GM18868 (cell line): ENCODE results near the gene TNNI2.
"Not testable (repeated sequence)": the region's sequence is repeated elsewhere in the genome, so short reads cannot be mapped to it uniquely, and the experiment has no call there.

ENCODE experiments used
- ATAC-seq: cut with Tn5 transposase; IDR thresholded peaks from one replicate; pipeline ENCODE4 v1.9.1; 2021; ENCODE audit warnings: mild to moderate bottlenecking, moderate library complexity; ENCODE audit not compliant: unreplicated experiment

Gene TNNI2

GRCh38 chr11:1838426-1839144 is at the start of gene TNNI2:
TNNI2 (plus strand) TSS chr11:1838981; CDS start chr11:1839697, 716 bp downstream.
- ATAC-seq: no peak

GRCh38 chr11:1791912-1792311 is 46.9 kb upstream of the TNNI2 start:
- ATAC-seq: no peak

GRCh38 chr11:1792461-1792860 is 46.3 kb upstream of the TNNI2 start:
- ATAC-seq: no peak

- no peak for ATAC-seq
Observed at GRCh38 chr11:1793081-1793480, 45.7 kb upstream of the TNNI2 start.

- no peak for ATAC-seq
Observed at GRCh38 chr11:1796413-1797011, 42.3 kb upstream of the TNNI2 start.

GRCh38 chr11:1797391-1798125 is 41.2 kb upstream of the TNNI2 start:
- ATAC-seq: no peak

GRCh38 chr11:1803246-1803645 is 35.5 kb upstream of the TNNI2 start:
- no peak for ATAC-seq

GRCh38 chr11:1803835-1804519 is 34.8 kb upstream of the TNNI2 start:
- ATAC-seq: not testable (repeated sequence)

- ATAC-seq: no peak
Observed at GRCh38 chr11:1805525-1805924, 33.3 kb upstream of the TNNI2 start.

GRCh38 chr11:1807264-1807995 is 31.4 kb upstream of the TNNI2 start:
- no peak for ATAC-seq

GRCh38 chr11:1810761-1811160 is 28.0 kb upstream of the TNNI2 start:
- ATAC-seq: no peak

- no peak for ATAC-seq
Observed at GRCh38 chr11:1812274-1812673, 26.5 kb upstream of the TNNI2 start.

- no peak for ATAC-seq
Observed at GRCh38 chr11:1812801-1813200, 26.0 kb upstream of the TNNI2 start.

GRCh38 chr11:1813356-1813755 is 25.4 kb upstream of the TNNI2 start:
- not testable (repeated sequence) for ATAC-seq

- ATAC-seq: no peak
Observed at GRCh38 chr11:1814691-1815090, 24.1 kb upstream of the TNNI2 start.

- ATAC-seq: no peak
Observed at GRCh38 chr11:1815311-1815710, 23.5 kb upstream of the TNNI2 start.

GRCh38 chr11:1815751-1816150 is 23.0 kb upstream of the TNNI2 start:
- ATAC-seq: no peak

GRCh38 chr11:1817000-1817399 is 21.8 kb upstream of the TNNI2 start:
- ATAC-seq: no peak

GRCh38 chr11:1817511-1817910 is 21.3 kb upstream of the TNNI2 start:
- no peak for ATAC-seq

- no peak for ATAC-seq
Observed at GRCh38 chr11:1819074-1819473, 19.7 kb upstream of the TNNI2 start.
